Memory B cell (primary cell): ENCODE results near the gene ACBD4.

Experiments used
- ATAC-seq: fragments of 150-1000 bp; cut with Tn5 transposase; 2 replicates; pipeline ENCODE4 v1.10.0; 2021; ENCODE audit warnings: low read depth, mild to moderate bottlenecking, moderate library complexity
- DNase-seq, 2 donors: peaks; one replicate each; pipeline ENCODE4 v3.0.0; 2022; ENCODE audit warnings: low spot score in 2 of 2
- H3K27ac Mint-ChIP-seq: one replicate; pipeline ENCODE4 v1.8.0; 2022; ENCODE audit warnings: mild to moderate bottlenecking, moderate library complexity, mixed read lengths
- H3K27me3 Mint-ChIP-seq: one replicate; pipeline ENCODE4 v1.8.0; 2022; ENCODE audit warnings: mixed read lengths
- H3K36me3 Mint-ChIP-seq: one replicate; pipeline ENCODE4 v1.8.0; 2022; ENCODE audit warnings: mild to moderate bottlenecking, mixed read lengths
- H3K4me1 Mint-ChIP-seq: one replicate; pipeline ENCODE4 v1.8.0; 2022; ENCODE audit warnings: mixed read lengths
- H3K4me3 Mint-ChIP-seq: one replicate; pipeline ENCODE4 v1.8.0; 2022; ENCODE audit warnings: mild to moderate bottlenecking, moderate library complexity, mixed read lengths
- H3K9me3 Mint-ChIP-seq: one replicate; pipeline ENCODE4 v1.8.0; 2022; ENCODE audit warnings: mixed read lengths

The ACBD4 gene

DNA sequence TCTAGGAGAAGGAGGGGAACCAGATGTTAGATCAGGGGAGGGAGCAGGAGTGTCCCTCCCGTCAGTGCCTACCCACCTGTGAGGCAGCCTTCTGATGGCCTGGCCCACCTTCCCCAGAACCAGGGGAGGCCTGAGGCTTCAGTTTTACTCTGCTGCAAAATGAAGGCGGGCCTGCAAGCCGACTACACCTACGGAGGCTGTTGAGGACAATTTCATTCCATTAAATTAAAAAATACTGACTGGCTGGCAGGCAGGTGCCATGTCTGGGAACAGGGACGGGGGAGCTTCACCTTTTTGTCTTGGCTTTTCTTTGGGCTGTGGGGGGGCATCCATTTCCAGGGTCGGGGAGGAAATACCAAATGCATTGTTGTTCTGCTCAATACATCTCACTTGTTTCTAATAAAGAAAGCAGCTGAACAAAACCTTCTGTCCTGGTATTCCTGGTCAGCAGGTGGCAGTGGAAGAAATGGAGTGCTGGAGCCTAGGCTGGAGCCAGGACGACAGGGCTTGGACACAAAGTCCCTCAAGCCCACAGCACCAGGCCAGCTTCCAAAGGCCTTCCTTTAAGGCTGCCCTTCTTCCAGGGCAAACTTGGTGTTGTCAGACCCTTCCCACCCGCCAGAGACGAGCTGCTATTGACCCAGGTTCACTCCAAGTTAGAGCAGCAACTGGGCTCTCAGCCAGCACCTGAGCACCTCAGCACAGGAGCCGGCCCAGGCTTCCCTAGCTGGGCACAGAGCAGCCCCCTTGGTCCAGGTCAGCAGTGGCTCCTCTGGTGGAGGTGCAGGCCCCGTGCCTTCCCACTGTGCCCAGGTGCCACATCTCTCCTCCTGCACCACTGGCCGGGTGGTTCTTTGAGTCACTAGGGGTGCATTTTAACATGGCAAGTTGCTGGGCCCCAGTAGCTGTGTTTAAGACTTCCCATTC lies 26.6 kb upstream of the ACBD4 start:
- DNase-seq, result no peak
- Mint-ChIP-seq H3K9me3 (no peaks in the 10 kb centered on the region), H3K4me3 (no peak overlapping the region), H3K36me3 (peaks cover 9% of the 10 kb centered on the region), H3K4me1 (peaks cover 4% of the 10 kb centered on the region), H3K27ac (no peak overlapping the region), H3K27me3 (no peaks in the 10 kb centered on the region)
- no peak for ATAC-seq

- peaks cover 7% of the 10 kb centered on the region for H3K36me3 Mint-ChIP-seq
- H3K4me1 Mint-ChIP-seq, result peaks cover 4% of the 10 kb centered on the region
- H3K27ac Mint-ChIP-seq, result no peak overlapping the region
- H3K4me3 Mint-ChIP-seq, result no peak overlapping the region
- ATAC-seq (no peak), DNase-seq (no peak)
- H3K27me3 Mint-ChIP-seq, result peaks cover 2% of the 10 kb centered on the region
- no peaks in the 10 kb centered on the region for H3K9me3 Mint-ChIP-seq
Measured at GRCh38 chr17:45110676-45111611, 24.5 kb upstream of the ACBD4 start.

DNA sequence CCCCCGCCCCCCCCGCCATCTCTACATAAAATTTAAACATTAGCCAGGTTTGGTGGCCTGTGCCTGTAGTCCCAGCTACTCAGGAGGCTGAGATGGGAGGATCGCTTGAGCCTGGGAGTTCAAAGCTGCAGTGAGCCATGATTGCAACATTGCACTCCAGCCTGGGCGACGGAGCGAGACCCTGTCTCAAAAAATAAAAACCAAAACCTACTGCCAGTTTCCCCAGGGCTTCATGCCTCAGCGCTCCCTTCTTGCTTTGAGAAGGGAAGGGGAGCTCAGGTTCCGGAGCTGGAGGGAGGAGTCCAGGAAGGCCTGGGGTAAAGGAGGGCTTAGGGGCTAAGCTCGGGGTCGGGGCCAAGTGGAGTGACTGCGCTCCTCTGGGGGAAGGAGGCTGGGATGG lies 23.6 kb upstream of the ACBD4 start:
- Mint-ChIP-seq H3K9me3 (no peaks in the 10 kb centered on the region), H3K27ac (no peak overlapping the region), H3K4me1 (peaks cover 4% of the 10 kb centered on the region), H3K27me3 (peaks cover 6% of the 10 kb centered on the region), H3K36me3 (peaks cover 3% of the 10 kb centered on the region), H3K4me3 (no peak overlapping the region)
- no peak for DNase-seq
- ATAC-seq, result peak; percentile 45

DNA sequence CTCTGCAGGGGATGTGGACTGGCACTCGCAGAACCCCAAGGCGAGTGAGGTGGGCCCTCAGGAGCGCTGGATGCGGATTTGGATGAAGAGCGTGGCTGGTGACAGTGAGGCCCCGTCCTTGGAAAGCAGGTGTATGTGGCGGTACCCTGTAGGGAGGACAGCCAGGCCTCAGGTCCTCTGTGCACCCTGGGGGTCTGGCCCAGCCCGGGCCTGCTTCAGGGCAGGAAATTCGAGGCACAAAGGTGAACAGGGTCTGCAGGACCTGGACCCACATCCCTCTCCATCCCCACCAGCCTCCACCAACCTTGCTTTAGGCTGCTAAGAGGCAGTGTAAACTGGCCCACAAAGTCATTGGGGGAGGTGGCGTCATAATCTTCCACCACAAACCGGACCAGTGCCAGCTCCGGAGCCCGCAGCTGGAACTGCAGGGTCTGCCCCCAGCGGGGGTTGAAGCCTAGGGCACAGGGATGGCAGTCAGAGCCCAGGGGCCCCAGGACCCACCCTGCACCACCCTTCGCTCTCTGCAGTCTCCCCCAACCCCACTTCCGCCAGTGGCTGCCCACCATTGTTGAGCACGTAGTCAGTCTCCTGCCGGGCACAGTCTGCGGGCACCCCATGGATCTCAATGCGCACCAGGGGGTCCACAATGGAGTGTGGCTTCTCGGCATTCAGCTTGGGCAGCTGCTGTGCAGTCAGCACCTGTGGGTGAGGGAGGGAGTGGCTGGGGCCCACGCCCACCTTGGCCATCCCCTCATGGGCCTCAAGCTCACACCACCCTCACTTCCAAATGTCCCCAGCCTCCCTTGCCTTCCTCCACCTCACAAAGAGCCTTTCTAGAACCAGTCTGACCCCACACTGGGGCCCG lies 22.7 kb upstream of the ACBD4 start:
- no peak overlapping the region for H3K27ac Mint-ChIP-seq
- H3K4me3 Mint-ChIP-seq, result peak overlapping the region; percentile 8
- peaks cover 2% of the 10 kb centered on the region for H3K36me3 Mint-ChIP-seq
- H3K27me3 Mint-ChIP-seq, result peaks cover 6% of the 10 kb centered on the region
- ATAC-seq (no peak), DNase-seq (no peak)
- H3K9me3 Mint-ChIP-seq, result no peaks in the 10 kb centered on the region
- H3K4me1 Mint-ChIP-seq, result peaks cover 4% of the 10 kb centered on the region

GRCh38 chr17:45113424-45113754 lies 22.1 kb upstream of the ACBD4 start:
- no peak for DNase-seq
- peak overlapping the region; percentile 8 for H3K4me3 Mint-ChIP-seq
- no peak for ATAC-seq

GRCh38 chr17:45114117-45114932 lies 21.2 kb upstream of the ACBD4 start:
- no peaks in the 10 kb centered on the region for H3K36me3 Mint-ChIP-seq
- no peaks in the 10 kb centered on the region for H3K9me3 Mint-ChIP-seq
- ATAC-seq (no peak), DNase-seq (no peak)
- H3K27ac Mint-ChIP-seq, result no peak overlapping the region
- H3K27me3 Mint-ChIP-seq, result peaks cover 6% of the 10 kb centered on the region
- H3K4me3 Mint-ChIP-seq, result no peak overlapping the region
- H3K4me1 Mint-ChIP-seq, result peaks cover 4% of the 10 kb centered on the region

More at GRCh38 chr17:45113424-45113754, 22.1 kb upstream of the ACBD4 start:
- H3K4me1 Mint-ChIP-seq, result peaks cover 4% of the 10 kb centered on the region
- H3K27ac Mint-ChIP-seq, result no peak overlapping the region
- H3K27me3 Mint-ChIP-seq, result peaks cover 6% of the 10 kb centered on the region
- no peaks in the 10 kb centered on the region for H3K9me3 Mint-ChIP-seq
- H3K36me3 Mint-ChIP-seq, result peaks cover under 1% of the 10 kb centered on the region

DNA sequence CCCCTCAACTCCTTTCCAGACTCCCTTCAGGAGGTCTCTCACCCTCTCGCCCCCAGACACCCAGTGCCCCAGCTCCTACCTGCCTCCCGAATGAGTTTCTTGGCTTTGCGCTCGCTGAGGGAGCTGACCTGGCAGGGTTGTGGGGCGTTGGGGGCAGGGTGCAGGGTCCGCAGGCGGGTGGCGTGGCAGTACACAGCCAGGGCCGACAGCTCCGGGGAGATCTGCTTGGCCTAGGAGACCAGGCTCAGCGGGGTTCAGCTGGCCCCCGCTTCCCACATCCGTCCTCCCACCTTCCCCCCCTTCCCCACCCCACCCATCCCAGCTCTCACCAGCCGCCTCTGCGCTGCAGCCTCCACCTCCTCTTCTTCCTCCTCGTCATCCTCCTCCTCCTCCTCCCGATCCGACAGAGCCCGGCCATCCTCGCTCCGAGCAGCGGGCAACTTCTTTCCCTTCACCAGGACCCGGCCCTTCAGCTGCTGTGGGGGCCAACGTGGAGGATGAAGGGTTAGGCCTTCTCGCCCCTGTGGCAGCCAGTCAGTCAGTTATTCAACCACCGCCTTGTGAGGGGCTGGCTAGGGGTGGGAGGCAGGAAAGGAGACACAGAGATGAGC lies 20.4 kb upstream of the ACBD4 start:
- Mint-ChIP-seq H3K27me3 (peaks cover 6% of the 10 kb centered on the region), H3K36me3 (no peaks in the 10 kb centered on the region), H3K4me3 (no peak overlapping the region), H3K27ac (peak overlapping the region; percentile 28), H3K4me1 (peaks cover 4% of the 10 kb centered on the region), H3K9me3 (no peaks in the 10 kb centered on the region)
- ATAC-seq (no peak), DNase-seq (no peak)

DNA sequence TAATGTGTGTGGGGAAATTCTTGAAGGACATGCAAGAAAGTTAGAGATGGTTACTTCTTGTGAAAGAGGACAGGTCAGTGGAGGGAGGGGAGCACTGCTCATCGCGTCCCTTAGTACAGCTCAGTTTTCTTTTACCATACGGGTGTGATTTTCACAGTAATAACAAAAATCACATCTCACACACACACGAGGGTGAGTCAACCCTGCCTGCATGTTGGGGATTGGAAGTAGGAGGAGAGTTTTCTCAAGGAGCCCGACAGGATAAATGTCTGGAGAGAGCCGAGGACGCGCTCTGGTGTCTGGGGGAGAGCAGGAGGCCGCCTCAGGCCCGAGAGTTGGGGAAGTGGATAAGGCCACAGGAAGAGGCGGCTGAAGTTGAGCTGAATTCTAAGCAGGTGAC lies 19.6 kb upstream of the ACBD4 start:
- no peak overlapping the region for H3K27ac Mint-ChIP-seq
- H3K27me3 Mint-ChIP-seq, result peaks cover 6% of the 10 kb centered on the region
- H3K4me1 Mint-ChIP-seq, result peaks cover 4% of the 10 kb centered on the region
- ATAC-seq (no peak), DNase-seq (no peak)
- H3K4me3 Mint-ChIP-seq, result no peak overlapping the region
- H3K36me3 Mint-ChIP-seq, result no peaks in the 10 kb centered on the region
- no peaks in the 10 kb centered on the region for H3K9me3 Mint-ChIP-seq

GRCh38 chr17:45116434-45117016 lies 19.0 kb upstream of the ACBD4 start:
- no peak overlapping the region for H3K4me3 Mint-ChIP-seq
- H3K9me3 Mint-ChIP-seq, result no peaks in the 10 kb centered on the region
- peaks cover 3% of the 10 kb centered on the region for H3K4me1 Mint-ChIP-seq
- DNase-seq (no peak), ATAC-seq (no peak)
- H3K27ac Mint-ChIP-seq, result no peak overlapping the region
- no peaks in the 10 kb centered on the region for H3K36me3 Mint-ChIP-seq
- H3K27me3 Mint-ChIP-seq, result peaks cover 8% of the 10 kb centered on the region

DNA sequence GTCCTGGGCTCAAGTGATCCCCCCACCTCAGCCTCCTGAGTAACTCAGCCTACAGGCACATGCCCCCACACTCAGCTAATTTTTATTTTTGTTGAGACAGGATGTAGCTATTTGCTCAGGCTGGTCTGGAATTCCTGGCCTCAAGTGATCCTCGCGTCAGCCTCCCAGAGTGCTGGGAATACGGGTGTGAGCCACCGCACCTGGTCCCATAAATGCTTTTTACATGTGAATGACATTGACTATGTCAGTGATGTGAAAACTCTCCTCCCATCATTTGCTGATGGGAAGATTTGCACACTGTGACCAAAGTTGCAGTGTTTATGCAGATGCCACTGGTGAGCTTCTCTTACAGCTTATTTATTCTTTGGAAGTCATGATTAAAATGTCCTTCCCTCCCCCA lies 18.2 kb upstream of the ACBD4 start:
- Mint-ChIP-seq H3K27me3 (peaks cover 9% of the 10 kb centered on the region), H3K9me3 (no peaks in the 10 kb centered on the region), H3K4me3 (no peak overlapping the region), H3K4me1 (no peaks in the 10 kb centered on the region), H3K36me3 (no peaks in the 10 kb centered on the region), H3K27ac (no peak overlapping the region)
- ATAC-seq (no peak), DNase-seq (no peak)

- no peaks in the 10 kb centered on the region for H3K36me3 Mint-ChIP-seq
- H3K27me3 Mint-ChIP-seq, result peaks cover 9% of the 10 kb centered on the region
- no peaks in the 10 kb centered on the region for H3K9me3 Mint-ChIP-seq
- DNase-seq (no peak), ATAC-seq (no peak)
- no peaks in the 10 kb centered on the region for H3K4me1 Mint-ChIP-seq
- H3K4me3 Mint-ChIP-seq, result no peak overlapping the region
- no peak overlapping the region for H3K27ac Mint-ChIP-seq
Measured at GRCh38 chr17:45117848-45118646, 17.4 kb upstream of the ACBD4 start.

GRCh38 chr17:45118691-45119090 lies 16.8 kb upstream of the ACBD4 start:
- peaks cover 9% of the 10 kb centered on the region for H3K27me3 Mint-ChIP-seq
- ATAC-seq (no peak), DNase-seq (no peak)
- H3K4me1 Mint-ChIP-seq, result no peaks in the 10 kb centered on the region
- no peak overlapping the region for H3K27ac Mint-ChIP-seq
- H3K9me3 Mint-ChIP-seq, result no peaks in the 10 kb centered on the region
- H3K36me3 Mint-ChIP-seq, result no peaks in the 10 kb centered on the region
- H3K4me3 Mint-ChIP-seq, result no peak overlapping the region
